ENCODE measurements around the gene SMLR1.

DNA sequence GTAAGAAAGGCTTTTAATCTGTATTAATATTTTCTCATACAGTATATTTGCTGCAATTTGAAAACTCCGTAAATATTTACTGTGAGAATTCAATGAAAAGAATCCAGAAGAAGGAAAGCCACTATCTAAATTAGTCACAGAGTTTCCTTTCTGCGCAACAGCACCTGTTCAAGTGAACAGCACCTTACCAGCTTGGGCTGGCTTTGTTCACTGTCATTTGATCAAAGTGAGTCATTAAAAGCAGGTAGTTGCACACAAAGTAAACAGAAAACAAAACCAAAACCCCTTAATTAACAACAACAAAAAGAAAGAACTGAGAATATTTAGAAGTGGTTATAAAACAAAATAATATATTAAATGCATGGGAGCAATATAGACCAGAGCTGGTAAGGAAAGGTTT, 12.8 kb downstream of the SMLR1 start:
- no peak for TF ChIP-seq EZH2 (IDR thresholded peaks at IDR 0.05; ENCODE audit: low read depth)
- TF ChIP-seq, protein P1, sequence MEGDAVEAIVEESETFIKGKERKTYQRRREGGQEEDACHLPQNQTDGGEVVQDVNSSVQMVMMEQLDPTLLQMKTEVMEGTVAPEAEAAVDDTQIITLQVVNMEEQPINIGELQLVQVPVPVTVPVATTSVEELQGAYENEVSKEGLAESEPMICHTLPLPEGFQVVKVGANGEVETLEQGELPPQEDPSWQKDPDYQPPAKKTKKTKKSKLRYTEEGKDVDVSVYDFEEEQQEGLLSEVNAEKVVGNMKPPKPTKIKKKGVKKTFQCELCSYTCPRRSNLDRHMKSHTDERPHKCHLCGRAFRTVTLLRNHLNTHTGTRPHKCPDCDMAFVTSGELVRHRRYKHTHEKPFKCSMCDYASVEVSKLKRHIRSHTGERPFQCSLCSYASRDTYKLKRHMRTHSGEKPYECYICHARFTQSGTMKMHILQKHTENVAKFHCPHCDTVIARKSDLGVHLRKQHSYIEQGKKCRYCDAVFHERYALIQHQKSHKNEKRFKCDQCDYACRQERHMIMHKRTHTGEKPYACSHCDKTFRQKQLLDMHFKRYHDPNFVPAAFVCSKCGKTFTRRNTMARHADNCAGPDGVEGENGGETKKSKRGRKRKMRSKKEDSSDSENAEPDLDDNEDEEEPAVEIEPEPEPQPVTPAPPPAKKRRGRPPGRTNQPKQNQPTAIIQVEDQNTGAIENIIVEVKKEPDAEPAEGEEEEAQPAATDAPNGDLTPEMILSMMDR (conservative IDR thresholded peaks at IDR 0.05): no peak
